ENCODE measurements around the gene CHD9.

DNA sequence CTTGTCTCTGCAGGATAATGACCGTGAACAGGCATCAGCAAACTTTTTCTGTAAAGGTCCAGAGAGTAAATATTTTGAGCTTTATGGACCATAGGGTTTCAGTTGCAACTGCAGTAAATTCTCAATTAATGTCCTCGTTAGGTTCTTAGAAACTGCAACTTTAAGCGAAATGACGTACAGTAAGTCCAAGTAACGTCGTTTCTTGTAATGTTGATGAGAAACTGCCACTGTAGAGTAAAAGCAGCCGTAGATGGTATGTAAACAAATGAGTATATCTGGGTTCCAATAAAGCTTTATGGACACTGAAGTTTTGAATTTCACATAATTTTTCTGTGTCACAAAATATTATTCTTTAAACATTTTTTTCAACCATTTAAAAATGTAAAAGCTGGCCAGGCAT, 4.9 kb downstream of the CHD9 start:
- TF ChIP-seq POLR2AphosphoS5 (IDR thresholded peaks at IDR 0.05) (no peak), TAF1 (IDR thresholded peaks at IDR 0.05; ENCODE audit: low read depth) (no peak), RAD21 (conservative IDR thresholded peaks at IDR 0.05) (no peak), EZH2 (IDR thresholded peaks at IDR 0.05; ENCODE audit: borderline replicate concordance, insufficient read depth, low read length, poor library complexity, severe bottlenecking) (no peak), MXI1 (conservative IDR thresholded peaks at IDR 0.05; ENCODE audit: poor library complexity, severe bottlenecking) (no peak), SMC3 (conservative IDR thresholded peaks at IDR 0.05; ENCODE audit: poor library complexity) (no peak)
- TF ChIP-seq, protein P1, sequence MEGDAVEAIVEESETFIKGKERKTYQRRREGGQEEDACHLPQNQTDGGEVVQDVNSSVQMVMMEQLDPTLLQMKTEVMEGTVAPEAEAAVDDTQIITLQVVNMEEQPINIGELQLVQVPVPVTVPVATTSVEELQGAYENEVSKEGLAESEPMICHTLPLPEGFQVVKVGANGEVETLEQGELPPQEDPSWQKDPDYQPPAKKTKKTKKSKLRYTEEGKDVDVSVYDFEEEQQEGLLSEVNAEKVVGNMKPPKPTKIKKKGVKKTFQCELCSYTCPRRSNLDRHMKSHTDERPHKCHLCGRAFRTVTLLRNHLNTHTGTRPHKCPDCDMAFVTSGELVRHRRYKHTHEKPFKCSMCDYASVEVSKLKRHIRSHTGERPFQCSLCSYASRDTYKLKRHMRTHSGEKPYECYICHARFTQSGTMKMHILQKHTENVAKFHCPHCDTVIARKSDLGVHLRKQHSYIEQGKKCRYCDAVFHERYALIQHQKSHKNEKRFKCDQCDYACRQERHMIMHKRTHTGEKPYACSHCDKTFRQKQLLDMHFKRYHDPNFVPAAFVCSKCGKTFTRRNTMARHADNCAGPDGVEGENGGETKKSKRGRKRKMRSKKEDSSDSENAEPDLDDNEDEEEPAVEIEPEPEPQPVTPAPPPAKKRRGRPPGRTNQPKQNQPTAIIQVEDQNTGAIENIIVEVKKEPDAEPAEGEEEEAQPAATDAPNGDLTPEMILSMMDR (IDR thresholded peaks at IDR 0.05; ENCODE audit: poor library complexity, severe bottlenecking) = no peak
- TF ChIP-seq, protein P2, sequence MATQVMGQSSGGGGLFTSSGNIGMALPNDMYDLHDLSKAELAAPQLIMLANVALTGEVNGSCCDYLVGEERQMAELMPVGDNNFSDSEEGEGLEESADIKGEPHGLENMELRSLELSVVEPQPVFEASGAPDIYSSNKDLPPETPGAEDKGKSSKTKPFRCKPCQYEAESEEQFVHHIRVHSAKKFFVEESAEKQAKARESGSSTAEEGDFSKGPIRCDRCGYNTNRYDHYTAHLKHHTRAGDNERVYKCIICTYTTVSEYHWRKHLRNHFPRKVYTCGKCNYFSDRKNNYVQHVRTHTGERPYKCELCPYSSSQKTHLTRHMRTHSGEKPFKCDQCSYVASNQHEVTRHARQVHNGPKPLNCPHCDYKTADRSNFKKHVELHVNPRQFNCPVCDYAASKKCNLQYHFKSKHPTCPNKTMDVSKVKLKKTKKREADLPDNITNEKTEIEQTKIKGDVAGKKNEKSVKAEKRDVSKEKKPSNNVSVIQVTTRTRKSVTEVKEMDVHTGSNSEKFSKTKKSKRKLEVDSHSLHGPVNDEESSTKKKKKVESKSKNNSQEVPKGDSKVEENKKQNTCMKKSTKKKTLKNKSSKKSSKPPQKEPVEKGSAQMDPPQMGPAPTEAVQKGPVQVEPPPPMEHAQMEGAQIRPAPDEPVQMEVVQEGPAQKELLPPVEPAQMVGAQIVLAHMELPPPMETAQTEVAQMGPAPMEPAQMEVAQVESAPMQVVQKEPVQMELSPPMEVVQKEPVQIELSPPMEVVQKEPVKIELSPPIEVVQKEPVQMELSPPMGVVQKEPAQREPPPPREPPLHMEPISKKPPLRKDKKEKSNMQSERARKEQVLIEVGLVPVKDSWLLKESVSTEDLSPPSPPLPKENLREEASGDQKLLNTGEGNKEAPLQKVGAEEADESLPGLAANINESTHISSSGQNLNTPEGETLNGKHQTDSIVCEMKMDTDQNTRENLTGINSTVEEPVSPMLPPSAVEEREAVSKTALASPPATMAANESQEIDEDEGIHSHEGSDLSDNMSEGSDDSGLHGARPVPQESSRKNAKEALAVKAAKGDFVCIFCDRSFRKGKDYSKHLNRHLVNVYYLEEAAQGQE (IDR thresholded peaks at IDR 0.05; ENCODE audit: borderline replicate concordance) = no peak

All from neural cell (in vitro differentiated cells).